Measurements from ENCODE around the gene KRTAP10-3. TPM values are rescaled to one million over a fixed set of nuclear protein-coding genes. Genes with fewer than 3 reads are reported as not detected.
A peak's percentile ranks its signal among the peaks of the same experiment; 100 is the strongest.
"Not testable (repeated sequence)": the region's sequence is repeated elsewhere in the genome, so short reads cannot be mapped to it uniquely, and the experiment has no call there.

The KRTAP10-3 gene
- total and polyA plus RNA-seq, 2 donors (not counting 1 experiment from before 2014, with no cell fraction given): not detected

GRCh38 chr21:44593598-44594405, 35.2 kb upstream of the KRTAP10-3 start:
- peak in 1 of 2 donors; percentile 1 for DNase-seq (ENCODE audit: low read depth in 2 of 2)
- H3K27me3 ChIP-seq (ENCODE audit: control insufficient read depth, insufficient read depth, low read length): peaks cover 4% of the 10 kb centered on the region
- no peaks in the 10 kb centered on the region for H3K36me3 ChIP-seq (ENCODE audit: control insufficient read depth, insufficient read depth, low read length)
- H3K4me3 ChIP-seq (replicated peaks in 1 of 4; ENCODE audit: control extremely low read depth in 1 of 4, insufficient read depth in 1 of 4, low read depth in 3 of 4, low read length in 4 of 4): no peak overlapping the region
- TF ChIP-seq EZH2 (IDR thresholded peaks at IDR 0.05; ENCODE audit: low read length, missing control alignments) (no peak), CTCF (conservative IDR thresholded peaks at IDR 0.05 in 1 of 2, IDR thresholded peaks at IDR 0.05 in 1 of 2; ENCODE audit: low read depth in 1 of 2, low read length in 2 of 2) (no peak)
- H3K9me3 ChIP-seq (ENCODE audit: control insufficient read depth, insufficient read depth, low read depth, low read length): no peaks in the 10 kb centered on the region
- no peak overlapping the region for H3K27ac ChIP-seq (ENCODE audit: insufficient read depth, low read length)
- H3K79me2 ChIP-seq (ENCODE audit: control insufficient read depth, insufficient read depth, low read length): no peaks in the 10 kb centered on the region
- no peak overlapping the region for H3K4me2 ChIP-seq (ENCODE audit: extremely low read depth, insufficient read depth, low read length)
- H3K4me1 ChIP-seq (ENCODE audit: control insufficient read depth, extremely low read depth, insufficient read depth, low read length): no peaks in the 10 kb centered on the region
- no peak overlapping the region for H3K9ac ChIP-seq (ENCODE audit: insufficient read depth, low read length)
- no peaks in the 10 kb centered on the region for H4K20me1 ChIP-seq (ENCODE audit: control insufficient read depth, extremely low read depth, insufficient read depth, low read length)
- no peak overlapping the region for H2AFZ ChIP-seq (ENCODE audit: low read length)

- TF ChIP-seq CTCF (conservative IDR thresholded peaks at IDR 0.05 in 1 of 2, IDR thresholded peaks at IDR 0.05 in 1 of 2; ENCODE audit: low read depth in 1 of 2, low read length in 2 of 2) (no peak), EZH2 (IDR thresholded peaks at IDR 0.05; ENCODE audit: low read length, missing control alignments) (no peak)
These were observed 34.1 kb upstream of the KRTAP10-3 start, which contains the start of gene KRTAP10-6 for GRCh38 chr21:44592446-44593311. Gene KRTAP10-6 (minus strand): TSS chr21:44592505. CDS start chr21:44592484, 21 bp downstream.

GRCh38 chr21:44591801-44592130, 33.2 kb upstream of the KRTAP10-3 start:
- not testable (repeated sequence) for H2AFZ ChIP-seq (ENCODE audit: low read length); H3K4me1 ChIP-seq (ENCODE audit: control insufficient read depth, extremely low read depth, insufficient read depth, low read length); H3K4me3 ChIP-seq (replicated peaks in 1 of 4; ENCODE audit: control extremely low read depth in 1 of 4, insufficient read depth in 1 of 4, low read depth in 3 of 4, low read length in 4 of 4); H3K27ac ChIP-seq (ENCODE audit: insufficient read depth, low read length); H3K9me3 ChIP-seq (ENCODE audit: control insufficient read depth, insufficient read depth, low read depth, low read length); H4K20me1 ChIP-seq (ENCODE audit: control insufficient read depth, extremely low read depth, insufficient read depth, low read length); H3K79me2 ChIP-seq (ENCODE audit: control insufficient read depth, insufficient read depth, low read length); H3K27me3 ChIP-seq (ENCODE audit: control insufficient read depth, insufficient read depth, low read length); H3K36me3 ChIP-seq (ENCODE audit: control insufficient read depth, insufficient read depth, low read length); H3K4me2 ChIP-seq (ENCODE audit: extremely low read depth, insufficient read depth, low read length); DNase-seq (ENCODE audit: low read depth in 2 of 2); H3K9ac ChIP-seq (ENCODE audit: insufficient read depth, low read length)

More at GRCh38 chr21:44592446-44593311, 34.1 kb upstream of the KRTAP10-3 start, which contains the start of gene KRTAP10-6:
- Histone ChIP-seq H3K4me1 (ENCODE audit: control insufficient read depth, extremely low read depth, insufficient read depth, low read length) (no peaks in the 10 kb centered on the region), H3K4me2 (ENCODE audit: extremely low read depth, insufficient read depth, low read length) (no peak within 1 kb of the TSS), H3K4me3 (replicated peaks in 1 of 4; ENCODE audit: control extremely low read depth in 1 of 4, insufficient read depth in 1 of 4, low read depth in 3 of 4, low read length in 4 of 4) (no peak within 1 kb of the TSS), H3K9ac (ENCODE audit: insufficient read depth, low read length) (no peak within 1 kb of the TSS), H4K20me1 (ENCODE audit: control insufficient read depth, extremely low read depth, insufficient read depth, low read length) (no peaks in the 10 kb centered on the region), H3K27me3 (ENCODE audit: control insufficient read depth, insufficient read depth, low read length) (peaks cover 4% of the 10 kb centered on the region), H3K9me3 (ENCODE audit: control insufficient read depth, insufficient read depth, low read depth, low read length) (no peaks in the 10 kb centered on the region), H3K79me2 (ENCODE audit: control insufficient read depth, insufficient read depth, low read length) (no peaks in the 10 kb centered on the region), H2AFZ (ENCODE audit: low read length) (no peak within 1 kb of the TSS), H3K36me3 (ENCODE audit: control insufficient read depth, insufficient read depth, low read length) (no peaks in the 10 kb centered on the region), H3K27ac (ENCODE audit: insufficient read depth, low read length) (no peak within 1 kb of the TSS)
- no peak for DNase-seq (ENCODE audit: low read depth in 2 of 2)

- not testable (repeated sequence) for H3K79me2 ChIP-seq (ENCODE audit: control insufficient read depth, insufficient read depth, low read length); H3K36me3 ChIP-seq (ENCODE audit: control insufficient read depth, insufficient read depth, low read length); DNase-seq (ENCODE audit: low read depth in 2 of 2); H3K27me3 ChIP-seq (ENCODE audit: control insufficient read depth, insufficient read depth, low read length); H4K20me1 ChIP-seq (ENCODE audit: control insufficient read depth, extremely low read depth, insufficient read depth, low read length); H3K9me3 ChIP-seq (ENCODE audit: control insufficient read depth, insufficient read depth, low read depth, low read length); H3K27ac ChIP-seq (ENCODE audit: insufficient read depth, low read length); H2AFZ ChIP-seq (ENCODE audit: low read length); H3K4me2 ChIP-seq (ENCODE audit: extremely low read depth, insufficient read depth, low read length); H3K4me3 ChIP-seq (replicated peaks in 1 of 4; ENCODE audit: control extremely low read depth in 1 of 4, insufficient read depth in 1 of 4, low read depth in 3 of 4, low read length in 4 of 4); H3K4me1 ChIP-seq (ENCODE audit: control insufficient read depth, extremely low read depth, insufficient read depth, low read length); H3K9ac ChIP-seq (ENCODE audit: insufficient read depth, low read length)
These were observed 32.6 kb upstream of the KRTAP10-3 start for GRCh38 chr21:44590897-44591800.
